ENCODE measurements around the gene AMH. TPM values are rescaled to one million over a fixed set of nuclear protein-coding genes. Genes with fewer than 3 reads are reported as not detected.
A peak's percentile ranks its signal among the peaks of the same experiment; 100 is the strongest.

Gene AMH
- total RNA-seq, 4 donors from 2014 or later: 0.33 to 4.2 TPM; not detected in 2

DNA sequence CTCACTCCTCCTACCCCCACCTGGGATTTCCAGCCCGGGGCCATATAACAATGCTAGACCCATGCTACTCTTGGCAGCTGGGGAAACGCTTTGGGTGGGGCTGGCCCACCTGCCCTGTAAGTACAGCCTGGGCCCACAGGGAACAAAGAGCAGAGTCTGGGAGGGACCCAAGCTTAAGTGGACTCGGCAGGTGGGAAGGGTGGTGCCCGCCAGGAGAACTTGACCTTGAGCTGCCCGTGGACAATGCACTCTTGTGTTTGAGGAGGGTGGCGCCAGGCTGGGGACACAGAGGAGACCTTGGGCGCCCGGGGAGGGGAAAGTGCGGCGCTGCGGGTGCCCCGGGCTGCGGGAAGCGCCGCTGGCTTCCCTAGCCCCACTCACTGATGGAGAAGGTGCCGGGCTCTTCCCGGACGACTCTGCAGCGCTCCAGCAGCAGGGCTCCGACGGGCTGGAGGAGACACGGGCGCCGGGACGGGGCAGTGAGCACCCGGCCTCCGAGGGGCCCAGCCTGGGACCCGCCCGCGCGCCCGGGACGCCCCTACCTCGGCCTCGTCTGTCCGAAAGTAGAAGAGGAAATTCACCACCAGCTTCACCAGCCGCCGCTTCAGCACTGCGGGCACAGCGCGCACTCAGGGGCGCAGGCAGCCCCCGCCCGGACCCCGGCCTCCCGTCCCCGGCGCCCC, 13.6 kb upstream of the AMH start:
- no peaks in the 10 kb centered on the region for H3K27me3 ChIP-seq
- peak overlapping the region; percentile 96 to 99 (median 98) for H3K27ac ChIP-seq
- H3K36me3 ChIP-seq: peaks cover 8 to 15% of the 10 kb centered on the region in 2 donors
- H3K4me3 ChIP-seq (replicated peaks in 1 of 3): peak overlapping the region; percentile 51 to 92 (median 86)
- H3K4me1 ChIP-seq: peaks cover 40 to 52% of the 10 kb centered on the region in 2 donors
- WGBS, 2 donors: 1 to 3% methylated on average over 8 to 18 of the region's 48 CpGs
- DNase-seq: peak; percentile 77 to 84
- peak in 1 of 2 donors; percentile 64 for TF ChIP-seq POLR2A (IDR thresholded peaks at IDR 0.05)
- TF ChIP-seq, protein P1, sequence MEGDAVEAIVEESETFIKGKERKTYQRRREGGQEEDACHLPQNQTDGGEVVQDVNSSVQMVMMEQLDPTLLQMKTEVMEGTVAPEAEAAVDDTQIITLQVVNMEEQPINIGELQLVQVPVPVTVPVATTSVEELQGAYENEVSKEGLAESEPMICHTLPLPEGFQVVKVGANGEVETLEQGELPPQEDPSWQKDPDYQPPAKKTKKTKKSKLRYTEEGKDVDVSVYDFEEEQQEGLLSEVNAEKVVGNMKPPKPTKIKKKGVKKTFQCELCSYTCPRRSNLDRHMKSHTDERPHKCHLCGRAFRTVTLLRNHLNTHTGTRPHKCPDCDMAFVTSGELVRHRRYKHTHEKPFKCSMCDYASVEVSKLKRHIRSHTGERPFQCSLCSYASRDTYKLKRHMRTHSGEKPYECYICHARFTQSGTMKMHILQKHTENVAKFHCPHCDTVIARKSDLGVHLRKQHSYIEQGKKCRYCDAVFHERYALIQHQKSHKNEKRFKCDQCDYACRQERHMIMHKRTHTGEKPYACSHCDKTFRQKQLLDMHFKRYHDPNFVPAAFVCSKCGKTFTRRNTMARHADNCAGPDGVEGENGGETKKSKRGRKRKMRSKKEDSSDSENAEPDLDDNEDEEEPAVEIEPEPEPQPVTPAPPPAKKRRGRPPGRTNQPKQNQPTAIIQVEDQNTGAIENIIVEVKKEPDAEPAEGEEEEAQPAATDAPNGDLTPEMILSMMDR (IDR thresholded peaks at IDR 0.05): peak in 1 of 6 experiments; percentile 15
- H3K9me3 ChIP-seq: no peaks in the 10 kb centered on the region
- intact Hi-C loops (cut with DNase I): loop anchor here (2.0 to 5.0 kb wide), 2 partner anchors 35 to 97 kb away; no protein-coding TSS in a partner anchor

DNA sequence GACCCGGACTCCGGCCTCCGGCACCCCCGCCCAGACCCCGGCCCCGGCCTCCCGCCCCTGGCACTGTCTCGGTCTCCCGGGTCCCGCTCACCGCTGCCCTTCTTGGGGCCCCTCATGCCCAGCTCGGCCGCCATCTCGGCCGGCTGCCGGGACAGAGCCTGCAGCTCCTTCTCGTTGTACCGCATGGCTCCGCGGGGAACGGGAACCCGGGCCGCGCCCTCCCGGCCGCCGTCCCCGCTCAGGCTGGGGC, 13.1 kb upstream of the AMH start:
- H3K4me3 ChIP-seq (replicated peaks in 1 of 3): peak overlapping the region; percentile 51 to 92 (median 86)
- TF ChIP-seq, protein P1 (IDR thresholded peaks at IDR 0.05): no peak
- peak in 1 of 2 donors; percentile 36 for TF ChIP-seq POLR2A (IDR thresholded peaks at IDR 0.05)
- no peaks in the 10 kb centered on the region for H3K9me3 ChIP-seq
- peaks cover 6 to 12% of the 10 kb centered on the region in 2 donors for H3K36me3 ChIP-seq
- H3K27me3 ChIP-seq: no peaks in the 10 kb centered on the region
- 0% methylated on average over 2 to 5 of the region's 28 CpGs for WGBS, 2 donors
- peak overlapping the region; percentile 96 to 99 (median 98) for H3K27ac ChIP-seq
- intact Hi-C loops (cut with DNase I): loop anchor here (2.0 to 5.0 kb wide), 2 partner anchors 35 to 96 kb away; no protein-coding TSS in a partner anchor
- no peak for DNase-seq
- peaks cover 45 to 57% of the 10 kb centered on the region in 2 donors for H3K4me1 ChIP-seq

DNA sequence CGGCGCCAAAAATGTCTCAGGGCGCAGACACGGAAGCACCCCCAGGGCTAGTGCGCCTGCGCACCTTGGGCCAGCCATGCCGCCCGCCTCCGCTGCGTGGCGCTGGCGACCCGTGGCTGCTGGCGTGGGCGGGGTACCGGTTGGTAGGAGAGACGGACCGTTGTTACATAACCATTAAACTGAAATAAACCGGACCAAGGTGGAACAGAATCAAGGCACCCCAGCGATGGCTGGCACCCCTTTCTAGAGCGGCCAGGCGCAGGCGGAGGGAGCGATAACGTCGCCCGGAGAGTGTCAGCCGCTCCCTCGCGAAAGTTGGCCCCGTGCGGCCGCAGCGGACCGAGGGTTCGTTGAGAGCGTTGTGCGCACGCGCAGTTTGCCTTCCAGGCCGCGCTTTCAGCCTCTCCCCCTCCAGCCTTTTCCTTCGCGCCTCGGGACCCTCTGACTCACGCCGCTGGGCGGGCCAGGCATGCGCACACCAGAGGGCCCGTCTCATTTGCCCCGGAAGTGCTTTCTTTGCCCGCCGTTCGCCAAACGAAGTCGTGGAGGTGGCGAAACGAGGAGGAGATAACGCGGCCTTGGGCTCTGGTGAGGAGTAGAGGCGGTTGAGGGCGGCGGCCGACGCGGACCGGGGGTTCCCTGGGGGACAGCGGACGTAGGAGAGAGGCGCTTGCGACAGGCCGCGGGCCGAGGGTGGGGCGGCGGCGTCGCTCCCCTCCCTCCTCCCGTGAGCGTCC, 12.6 kb upstream of the AMH start, which contains the start of the genes PLEKHJ1 and SF3A2:
TSS of gene PLEKHJ1 (minus strand) at position 16 of the 737 bp plus-strand sequence. CDS start 81 bp downstream, outside the sequence.
TSS of gene SF3A2 (plus strand) at position 511 of the 737 bp plus-strand sequence. CDS start 6,595 bp downstream, outside the sequence.
- peak in 1 of 2 donors; percentile 70 for TF ChIP-seq POLR2A (IDR thresholded peaks at IDR 0.05)
- TF ChIP-seq, protein P1 (IDR thresholded peaks at IDR 0.05): peak; percentile 97 to 100 (median 99)
- WGBS, 2 donors: 0% methylated on average over 6 to 70 of the region's 80 CpGs
- H3K4me3 ChIP-seq (replicated peaks in 1 of 3): peak within 1 kb of the TSS; percentile 70 to 92 (median 86)
- H3K27ac ChIP-seq: peak within 1 kb of the TSS; percentile 96 to 99 (median 98)
- H3K36me3 ChIP-seq: peaks cover 6 to 12% of the 10 kb centered on the region in 2 donors
- no peaks in the 10 kb centered on the region for H3K27me3 ChIP-seq
- peak; percentile 95 to 96 for DNase-seq
- intact Hi-C loops (cut with DNase I): loop anchor here (2.0 to 5.0 kb wide), 2 partner anchors 34 to 96 kb away; no protein-coding TSS in a partner anchor
- H3K4me1 ChIP-seq: peaks cover 50 to 61% of the 10 kb centered on the region in 2 donors
- no peaks in the 10 kb centered on the region for H3K9me3 ChIP-seq

DNA sequence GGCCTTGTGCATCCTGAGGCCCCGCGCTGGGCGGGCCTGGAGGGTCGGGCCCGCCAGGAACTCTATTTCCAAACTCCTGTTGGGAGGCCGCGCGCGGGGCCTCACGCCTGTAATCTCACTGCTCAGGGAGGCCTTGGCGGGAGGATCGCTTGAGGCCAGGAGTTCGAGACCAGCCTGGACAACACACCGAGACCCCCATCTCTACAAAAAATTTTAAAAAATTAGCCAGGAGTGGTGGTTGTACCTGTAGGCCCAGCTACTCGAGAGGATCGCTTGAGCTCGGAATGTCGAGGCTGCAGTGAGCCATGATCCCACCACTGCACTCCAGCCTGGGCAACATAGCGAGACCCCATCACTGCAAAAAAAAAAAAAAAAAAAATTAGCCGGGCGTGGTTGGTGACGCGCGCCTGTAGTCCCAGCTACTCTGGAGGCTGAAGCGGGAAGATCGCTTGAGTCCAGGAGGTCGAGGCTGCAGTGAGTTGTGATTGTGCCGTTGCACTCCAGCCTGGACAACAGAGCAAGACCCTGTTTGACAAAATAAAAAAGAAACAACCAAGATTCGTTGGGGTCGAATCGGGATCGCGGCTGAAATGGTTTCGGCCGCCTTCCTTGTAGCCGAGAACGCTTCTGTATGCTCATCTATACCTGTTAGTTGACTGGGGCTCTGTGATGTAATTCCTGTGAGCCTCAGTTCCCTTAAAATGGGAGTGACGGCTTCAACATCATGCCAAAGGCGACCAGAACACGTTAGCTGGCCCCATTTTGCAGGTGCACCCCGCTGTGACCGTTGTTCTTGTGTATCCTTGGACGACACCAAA, 11.9 kb upstream of the AMH start:
- no peaks in the 10 kb centered on the region for H3K27me3 ChIP-seq
- peak overlapping the region; percentile 70 to 92 (median 86) for H3K4me3 ChIP-seq (replicated peaks in 1 of 3)
- peaks cover 4 to 12% of the 10 kb centered on the region in 2 donors for H3K36me3 ChIP-seq
- H3K27ac ChIP-seq: peak overlapping the region; percentile 96 to 99 (median 98)
- H3K4me1 ChIP-seq: peaks cover 58 to 67% of the 10 kb centered on the region in 2 donors
- DNase-seq: no peak
- H3K9me3 ChIP-seq: no peaks in the 10 kb centered on the region
- intact Hi-C loops (cut with DNase I): loop anchor here (2.0 to 5.0 kb wide), 2 partner anchors 34 to 95 kb away; no protein-coding TSS in a partner anchor
- 46 to 59% methylated on average over 33 to 42 of the region's 43 CpGs for WGBS, 2 donors
- TF ChIP-seq, protein P1 (IDR thresholded peaks at IDR 0.05): no peak
- TF ChIP-seq POLR2A (IDR thresholded peaks at IDR 0.05): no peak

Data from thyroid gland (tissue), 4 donors.